Testis (tissue), 3 donors: Measurements from ENCODE around the gene MAP2K7. TPM values are rescaled to one million over a fixed set of nuclear protein-coding genes. Genes with fewer than 3 reads are reported as not detected.

Experiments used
- DNase-seq: peaks from one replicate; pipeline ENCODE4 v3.0.0-alpha.2; 2019
- H3K27ac ChIP-seq, 2 donors: fragments of 200-600 bp; sonication (generic); one replicate each; pipeline ENCODE4 v1.5.1; 2019
- H3K27me3 ChIP-seq: fragments of 200-600 bp; sonication (generic); one replicate; pipeline ENCODE4 v1.5.1; 2019
- H3K36me3 ChIP-seq: fragments of 200-600 bp; sonication (generic); one replicate; pipeline ENCODE4 v1.5.1; 2017; ENCODE audit warnings: low read depth; ENCODE audit errors: missing control alignments
- H3K4me1 ChIP-seq: fragments of 200-600 bp; sonication (generic); one replicate; pipeline ENCODE4 v1.5.1; 2019
- H3K4me3 ChIP-seq, 2 donors: fragments of 200-600 bp; sonication (generic); one replicate each; pipeline ENCODE4 v1.5.1; 2017 to 2019
- H3K9me3 ChIP-seq: fragments of 200-600 bp; sonication (generic); one replicate; pipeline ENCODE4 v1.5.1; 2017
- CTCF ChIP-seq, 3 experiments: fragments of 450-650 bp in 2 of 3; fragments of 200-600 bp in 1 of 3; sonication (generic) in 1 of 3; IDR thresholded peaks; one replicate each; pipeline ENCODE4 v1.5.1; 2016 to 2019; ENCODE audit warnings: antibody characterized with exemption in 3 of 3, mild to moderate bottlenecking in 2 of 3, moderate library complexity in 1 of 3
- POLR2A ChIP-seq: fragments of 450-650 bp; IDR thresholded peaks from one replicate; pipeline ENCODE4 v1.6.1; 2017; ENCODE audit warnings: antibody characterized with exemption, mild to moderate bottlenecking, moderate library complexity
- WGBS, 2 donors: methylation state at CpG; one replicate each; pipeline ENCODE4 v1.1.5; 2018; 5-methylcytosine and 5-hydroxymethylcytosine counted together
- intact Hi-C: fragments of 100-400 bp; cut with DNase I; formaldehyde crosslinking; loops from one replicate; pipeline ENCODE4 v1.15.1; 2023; ENCODE audit warnings: low total_unique reads
- polyA plus RNA-seq: library from polyadenylated mRNA; stranded (reverse); fragments of 350-450 nt; fragmentation: Illumina TruSeq; extraction: RNeasy Lipid Tissue Mini Kit (QIAGEN cat#74804); gene quantifications from one replicate; pipeline ENCODE4 v1.2.3, GENCODE V29; 2014; ENCODE audit warnings: low read depth, low replicate concordance; ENCODE audit not compliant: insufficient read depth
- total RNA-seq, 2 donors: library from RNA; depleted of rRNA; stranded (reverse); fragments of >200 nt; gene quantifications; one replicate each; pipeline ENCODE4 v1.2.3, GENCODE V29; 2016

Gene MAP2K7
- total and polyA plus RNA-seq, 3 donors from 2014 or later, result 30.6 to 44.0 (median 34.8) TPM

GRCh38 chr19:7897292-7897691 lies 6.4 kb upstream of the MAP2K7 start:
- Histone ChIP-seq H3K9me3 (no peaks in the 10 kb centered on the region), H3K27me3 (no peaks in the 10 kb centered on the region), H3K27ac (no peak overlapping the region), H3K4me3 (no peak overlapping the region), H3K4me1 (no peaks in the 10 kb centered on the region), H3K36me3 (no peaks in the 10 kb centered on the region)
- 80 to 84% methylated on average over 11 of the region's 11 CpGs for WGBS, 2 donors
- DNase-seq, result no peak
- intact Hi-C loops, result no loop called here
- TF ChIP-seq CTCF (IDR thresholded peaks at IDR 0.05) (no peak), POLR2A (no peak)

GRCh38 chr19:7898967-7899366 lies 4.7 kb upstream of the MAP2K7 start:
- no peaks in the 10 kb centered on the region for H3K9me3 ChIP-seq
- intact Hi-C loops, result no loop called here
- TF ChIP-seq CTCF (IDR thresholded peaks at IDR 0.05), result no peak
- TF ChIP-seq POLR2A, result no peak
- 94 to 98% methylated on average over 13 to 16 of the region's 16 CpGs for WGBS, 2 donors
- H3K36me3 ChIP-seq, result no peaks in the 10 kb centered on the region
- H3K4me1 ChIP-seq, result peaks cover 7% of the 10 kb centered on the region
- H3K27me3 ChIP-seq, result no peaks in the 10 kb centered on the region
- no peak for DNase-seq
- H3K4me3 ChIP-seq, result no peak overlapping the region
- H3K27ac ChIP-seq, result no peak overlapping the region

DNA sequence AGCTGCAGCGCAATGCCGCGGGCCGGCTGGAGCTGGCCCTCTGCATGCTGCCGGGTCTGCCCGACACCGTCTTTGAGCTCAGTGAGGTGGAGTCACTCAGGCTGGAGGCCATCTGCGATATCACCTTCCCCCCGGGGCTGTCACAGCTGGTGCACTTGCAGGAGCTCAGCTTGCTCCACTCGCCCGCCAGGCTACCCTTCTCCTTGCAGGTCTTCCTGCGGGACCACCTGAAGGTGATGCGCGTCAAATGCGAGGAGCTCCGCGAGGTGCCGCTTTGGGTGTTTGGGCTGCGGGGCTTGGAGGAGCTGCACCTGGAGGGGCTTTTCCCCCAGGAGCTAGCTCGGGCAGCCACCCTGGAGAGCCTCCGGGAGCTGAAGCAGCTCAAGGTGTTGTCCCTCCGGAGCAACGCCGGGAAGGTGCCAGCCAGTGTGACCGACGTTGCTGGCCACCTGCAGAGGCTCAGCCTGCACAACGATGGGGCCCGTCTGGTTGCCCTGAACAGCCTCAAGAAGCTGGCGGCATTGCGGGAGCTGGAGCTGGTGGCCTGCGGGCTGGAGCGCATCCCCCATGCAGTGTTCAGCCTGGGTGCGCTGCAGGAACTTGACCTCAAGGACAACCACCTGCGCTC lies 3.8 kb upstream of the MAP2K7 start:
- intact Hi-C loops, result no loop called here
- H3K4me3 ChIP-seq, result no peak overlapping the region
- H3K4me1 ChIP-seq, result peaks cover 13% of the 10 kb centered on the region
- WGBS, 2 donors, result 89 to 90% methylated on average over 26 to 33 of the region's 34 CpGs
- no peaks in the 10 kb centered on the region for H3K9me3 ChIP-seq
- H3K27me3 ChIP-seq, result no peaks in the 10 kb centered on the region
- no peaks in the 10 kb centered on the region for H3K36me3 ChIP-seq
- DNase-seq, result no peak
- no peak overlapping the region for H3K27ac ChIP-seq
- TF ChIP-seq POLR2A (no peak), CTCF (IDR thresholded peaks at IDR 0.05) (no peak)

GRCh38 chr19:7900401-7900870 lies 3.2 kb upstream of the MAP2K7 start:
- H3K36me3 ChIP-seq, result no peaks in the 10 kb centered on the region
- H3K4me3 ChIP-seq, result no peak overlapping the region
- TF ChIP-seq CTCF (IDR thresholded peaks at IDR 0.05) (no peak), POLR2A (no peak)
- WGBS, 2 donors, result 85 to 91% methylated on average over 16 to 21 of the region's 21 CpGs
- H3K27ac ChIP-seq, result no peak overlapping the region
- no peak for DNase-seq
- H3K4me1 ChIP-seq, result peaks cover 18% of the 10 kb centered on the region
- H3K27me3 ChIP-seq, result no peaks in the 10 kb centered on the region
- H3K9me3 ChIP-seq, result no peaks in the 10 kb centered on the region
- intact Hi-C loops, result no loop called here

GRCh38 chr19:7900931-7901330 lies 2.7 kb upstream of the MAP2K7 start:
- Histone ChIP-seq H3K4me3 (no peak overlapping the region), H3K36me3 (no peaks in the 10 kb centered on the region), H3K4me1 (peaks cover 18% of the 10 kb centered on the region), H3K9me3 (no peaks in the 10 kb centered on the region), H3K27ac (no peak overlapping the region), H3K27me3 (no peaks in the 10 kb centered on the region)
- DNase-seq, result no peak
- WGBS, 2 donors, result 65 to 88% methylated on average over 3 of the region's 3 CpGs
- intact Hi-C loops, result no loop called here
- TF ChIP-seq CTCF (IDR thresholded peaks at IDR 0.05), result no peak
- TF ChIP-seq POLR2A, result no peak
